HCT116 (cell line): ENCODE results near the gene KCTD18.

Experiments used
- CEBPB ChIP-seq: IDR thresholded peaks from 2 replicates; pipeline ENCODE4 v1.6.1; 2012; ENCODE audit warnings: low read depth
- EZH2 ChIP-seq: fragments of 200-600 bp; sonication (generic); IDR thresholded peaks from 2 replicates; pipeline ENCODE4 v1.6.1; 2017; ENCODE audit warnings: antibody characterized with exemption, mixed run types
- POLR2A ChIP-seq: IDR thresholded peaks from 2 replicates; pipeline ENCODE4 v1.7.0; 2011; ENCODE audit warnings: borderline replicate concordance; ENCODE audit not compliant: insufficient read depth, insufficient read length; ENCODE audit errors: extremely low read depth
- POLR2AphosphoS5 ChIP-seq: IDR thresholded peaks from 2 replicates; pipeline ENCODE4 v1.6.1; 2011; ENCODE audit warnings: mild to moderate bottlenecking, low read depth, low read length, moderate library complexity
- YY1 ChIP-seq: IDR thresholded peaks from 2 replicates; pipeline ENCODE4 v1.6.1; 2011; ENCODE audit warnings: low read length, low read depth, moderate library complexity, mild to moderate bottlenecking; ENCODE audit not compliant: insufficient replicate concordance; ENCODE audit errors: extremely low read depth
- TF ChIP-seq, protein P1 (sequence below): IDR thresholded peaks from 2 replicates; pipeline ENCODE4 v1.6.1; 2012; ENCODE audit warnings: low read depth
- TF ChIP-seq, protein P2 (sequence below), 3 experiments: fragments of 200-600 bp in 1 of 3; sonication (generic) in 1 of 3; IDR thresholded peaks in 2 of 3; conservative IDR thresholded peaks in 1 of 3; 2 replicates each; pipeline ENCODE4 v1.5.1; 2012 to 2017; ENCODE audit warnings: low read depth in 2 of 3, low read length in 2 of 3, antibody characterized with exemption in 1 of 3, borderline replicate concordance in 1 of 3, control low read depth in 1 of 3, mild to moderate bottlenecking in 1 of 3, mixed read lengths in 1 of 3, mixed run types in 1 of 3, moderate library complexity in 1 of 3; ENCODE audit not compliant: insufficient read depth in 1 of 3

DNA sequence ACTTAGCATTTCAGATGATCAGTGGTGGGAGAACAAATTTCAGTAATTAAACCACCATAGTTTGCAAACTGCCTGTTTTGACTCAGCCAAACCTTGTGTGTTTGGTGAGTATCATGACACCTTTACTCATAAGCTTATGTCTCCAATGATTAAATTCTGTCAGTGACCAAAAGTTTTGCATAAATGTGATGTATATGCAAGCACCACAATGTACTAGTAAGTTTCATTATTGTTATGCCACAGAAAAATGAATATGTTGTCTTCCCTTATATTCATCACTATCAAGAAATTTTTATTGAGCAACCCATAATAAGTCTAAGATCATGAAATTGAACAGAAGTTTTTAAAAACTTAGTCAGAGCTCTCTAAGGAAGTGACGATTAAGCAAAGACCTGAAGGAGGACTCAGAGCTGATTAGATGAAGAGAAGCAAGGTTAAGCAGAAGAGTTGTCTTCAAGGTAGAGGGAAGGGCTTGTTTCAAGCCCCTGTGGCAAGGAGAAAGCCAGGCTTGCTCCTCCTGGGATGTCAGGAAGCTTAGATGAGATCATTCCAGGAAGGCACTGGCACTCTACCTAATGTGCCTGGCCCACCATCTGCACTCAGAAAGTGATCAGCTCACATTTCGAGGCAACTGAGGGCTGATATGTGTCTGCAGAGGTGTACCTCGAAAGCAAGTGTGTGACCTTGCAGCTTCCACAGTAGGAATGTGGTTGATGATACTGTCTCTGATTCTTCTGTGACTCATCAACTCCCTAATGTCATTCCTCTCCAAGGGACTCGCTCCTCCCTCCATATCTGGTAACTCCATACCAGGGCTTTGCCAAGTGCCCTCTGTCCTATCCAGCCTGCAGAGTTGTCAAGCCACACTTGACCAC, 54.7 kb downstream of the KCTD18 start:
- TF ChIP-seq, protein P1, sequence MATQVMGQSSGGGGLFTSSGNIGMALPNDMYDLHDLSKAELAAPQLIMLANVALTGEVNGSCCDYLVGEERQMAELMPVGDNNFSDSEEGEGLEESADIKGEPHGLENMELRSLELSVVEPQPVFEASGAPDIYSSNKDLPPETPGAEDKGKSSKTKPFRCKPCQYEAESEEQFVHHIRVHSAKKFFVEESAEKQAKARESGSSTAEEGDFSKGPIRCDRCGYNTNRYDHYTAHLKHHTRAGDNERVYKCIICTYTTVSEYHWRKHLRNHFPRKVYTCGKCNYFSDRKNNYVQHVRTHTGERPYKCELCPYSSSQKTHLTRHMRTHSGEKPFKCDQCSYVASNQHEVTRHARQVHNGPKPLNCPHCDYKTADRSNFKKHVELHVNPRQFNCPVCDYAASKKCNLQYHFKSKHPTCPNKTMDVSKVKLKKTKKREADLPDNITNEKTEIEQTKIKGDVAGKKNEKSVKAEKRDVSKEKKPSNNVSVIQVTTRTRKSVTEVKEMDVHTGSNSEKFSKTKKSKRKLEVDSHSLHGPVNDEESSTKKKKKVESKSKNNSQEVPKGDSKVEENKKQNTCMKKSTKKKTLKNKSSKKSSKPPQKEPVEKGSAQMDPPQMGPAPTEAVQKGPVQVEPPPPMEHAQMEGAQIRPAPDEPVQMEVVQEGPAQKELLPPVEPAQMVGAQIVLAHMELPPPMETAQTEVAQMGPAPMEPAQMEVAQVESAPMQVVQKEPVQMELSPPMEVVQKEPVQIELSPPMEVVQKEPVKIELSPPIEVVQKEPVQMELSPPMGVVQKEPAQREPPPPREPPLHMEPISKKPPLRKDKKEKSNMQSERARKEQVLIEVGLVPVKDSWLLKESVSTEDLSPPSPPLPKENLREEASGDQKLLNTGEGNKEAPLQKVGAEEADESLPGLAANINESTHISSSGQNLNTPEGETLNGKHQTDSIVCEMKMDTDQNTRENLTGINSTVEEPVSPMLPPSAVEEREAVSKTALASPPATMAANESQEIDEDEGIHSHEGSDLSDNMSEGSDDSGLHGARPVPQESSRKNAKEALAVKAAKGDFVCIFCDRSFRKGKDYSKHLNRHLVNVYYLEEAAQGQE, result no peak
- TF ChIP-seq, protein P2, sequence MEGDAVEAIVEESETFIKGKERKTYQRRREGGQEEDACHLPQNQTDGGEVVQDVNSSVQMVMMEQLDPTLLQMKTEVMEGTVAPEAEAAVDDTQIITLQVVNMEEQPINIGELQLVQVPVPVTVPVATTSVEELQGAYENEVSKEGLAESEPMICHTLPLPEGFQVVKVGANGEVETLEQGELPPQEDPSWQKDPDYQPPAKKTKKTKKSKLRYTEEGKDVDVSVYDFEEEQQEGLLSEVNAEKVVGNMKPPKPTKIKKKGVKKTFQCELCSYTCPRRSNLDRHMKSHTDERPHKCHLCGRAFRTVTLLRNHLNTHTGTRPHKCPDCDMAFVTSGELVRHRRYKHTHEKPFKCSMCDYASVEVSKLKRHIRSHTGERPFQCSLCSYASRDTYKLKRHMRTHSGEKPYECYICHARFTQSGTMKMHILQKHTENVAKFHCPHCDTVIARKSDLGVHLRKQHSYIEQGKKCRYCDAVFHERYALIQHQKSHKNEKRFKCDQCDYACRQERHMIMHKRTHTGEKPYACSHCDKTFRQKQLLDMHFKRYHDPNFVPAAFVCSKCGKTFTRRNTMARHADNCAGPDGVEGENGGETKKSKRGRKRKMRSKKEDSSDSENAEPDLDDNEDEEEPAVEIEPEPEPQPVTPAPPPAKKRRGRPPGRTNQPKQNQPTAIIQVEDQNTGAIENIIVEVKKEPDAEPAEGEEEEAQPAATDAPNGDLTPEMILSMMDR (IDR thresholded peaks at IDR 0.05 in 2 of 3, conservative IDR thresholded peaks at IDR 0.05 in 1 of 3; ENCODE audit: borderline replicate concordance in 1 of 3, insufficient read depth in 1 of 3, low read depth in 2 of 3, low read length in 2 of 3), result no peak
- TF ChIP-seq POLR2A, result no peak
- TF ChIP-seq EZH2, result no peak
- no peak for TF ChIP-seq YY1
- no peak for TF ChIP-seq CEBPB
- peak; percentile 36; the same call in 1 of the 2 replicates for TF ChIP-seq POLR2AphosphoS5
